ENCODE results near the gene CRYBA1. TPM values are rescaled to one million over a fixed set of nuclear protein-coding genes. Genes with fewer than 3 reads are reported as not detected.
"Not testable (repeated sequence)": the region's sequence is repeated elsewhere in the genome, so short reads cannot be mapped to it uniquely, and the experiment has no call there.

The CRYBA1 gene
- polyA plus RNA-seq, 3 donors, result not detected

DNA sequence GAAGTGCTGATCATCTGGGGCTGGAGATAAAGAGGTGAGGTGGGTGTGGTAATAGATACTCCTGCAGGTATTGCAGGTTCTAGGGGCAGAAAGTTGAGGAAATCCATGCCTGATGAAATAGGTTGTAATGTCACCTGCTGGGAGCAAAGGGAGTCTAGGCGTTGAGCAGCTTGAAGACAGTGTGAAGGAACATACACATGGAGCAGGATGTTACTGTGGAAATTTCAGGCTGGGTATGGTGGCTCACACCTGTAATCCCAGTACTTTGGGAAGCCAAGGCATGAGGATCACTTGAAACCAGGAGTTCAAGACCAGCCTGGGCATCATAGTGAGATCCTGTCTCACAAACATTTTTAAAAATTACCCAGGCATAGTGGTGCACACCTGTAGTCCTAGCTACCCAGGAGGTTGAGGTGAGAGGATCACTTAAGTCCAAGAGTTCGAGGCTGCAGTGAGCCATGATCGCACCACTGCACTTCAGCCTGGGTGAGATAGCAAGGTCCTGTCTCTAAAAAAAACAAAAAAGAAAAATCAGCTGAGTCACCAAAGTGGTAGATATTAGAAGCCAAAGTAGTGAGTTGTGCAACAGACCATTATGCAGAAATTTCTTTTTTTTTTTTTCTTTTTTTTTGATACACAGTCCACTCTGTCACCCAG lies 9.1 kb upstream of the CRYBA1 start:
- no peak for DNase-seq

DNA sequence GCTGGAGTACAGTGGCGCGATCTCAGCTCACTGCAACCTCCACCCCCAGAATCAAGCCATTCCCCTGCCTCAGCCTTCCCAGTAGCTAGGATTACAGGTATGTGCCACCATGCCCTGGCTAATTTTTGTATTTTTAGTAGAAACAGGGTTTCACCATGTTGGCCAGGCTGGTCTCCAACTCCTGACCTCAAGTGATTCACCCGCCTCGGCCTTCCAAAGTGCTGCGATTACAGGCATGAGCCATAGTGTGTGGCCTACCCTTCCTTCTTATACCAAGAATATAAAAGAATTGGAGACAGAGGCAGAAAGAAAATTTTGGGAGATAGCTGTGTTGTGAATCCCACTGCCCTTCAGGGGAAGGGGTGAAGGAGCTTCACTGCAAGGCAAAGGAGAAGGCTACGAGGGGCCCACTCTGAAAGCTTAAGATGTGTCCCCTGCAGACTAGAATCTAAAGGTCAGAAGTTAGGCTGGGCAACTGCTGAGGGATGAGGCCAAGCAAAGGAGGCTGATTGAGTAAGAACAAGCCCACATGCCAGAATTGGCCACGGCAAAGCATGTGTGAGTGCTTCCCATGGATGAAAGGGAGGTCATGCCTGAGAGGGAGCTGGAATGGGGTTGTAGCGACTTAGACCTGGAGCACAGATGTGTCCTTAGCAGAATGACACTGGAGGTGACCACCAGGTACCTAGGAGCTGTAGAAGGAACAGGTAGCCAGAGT lies 8.4 kb upstream of the CRYBA1 start:
- DNase-seq, result no peak

GRCh38 chr17:29240477-29240876 lies 6.2 kb upstream of the CRYBA1 start:
- no peak for DNase-seq

DNA sequence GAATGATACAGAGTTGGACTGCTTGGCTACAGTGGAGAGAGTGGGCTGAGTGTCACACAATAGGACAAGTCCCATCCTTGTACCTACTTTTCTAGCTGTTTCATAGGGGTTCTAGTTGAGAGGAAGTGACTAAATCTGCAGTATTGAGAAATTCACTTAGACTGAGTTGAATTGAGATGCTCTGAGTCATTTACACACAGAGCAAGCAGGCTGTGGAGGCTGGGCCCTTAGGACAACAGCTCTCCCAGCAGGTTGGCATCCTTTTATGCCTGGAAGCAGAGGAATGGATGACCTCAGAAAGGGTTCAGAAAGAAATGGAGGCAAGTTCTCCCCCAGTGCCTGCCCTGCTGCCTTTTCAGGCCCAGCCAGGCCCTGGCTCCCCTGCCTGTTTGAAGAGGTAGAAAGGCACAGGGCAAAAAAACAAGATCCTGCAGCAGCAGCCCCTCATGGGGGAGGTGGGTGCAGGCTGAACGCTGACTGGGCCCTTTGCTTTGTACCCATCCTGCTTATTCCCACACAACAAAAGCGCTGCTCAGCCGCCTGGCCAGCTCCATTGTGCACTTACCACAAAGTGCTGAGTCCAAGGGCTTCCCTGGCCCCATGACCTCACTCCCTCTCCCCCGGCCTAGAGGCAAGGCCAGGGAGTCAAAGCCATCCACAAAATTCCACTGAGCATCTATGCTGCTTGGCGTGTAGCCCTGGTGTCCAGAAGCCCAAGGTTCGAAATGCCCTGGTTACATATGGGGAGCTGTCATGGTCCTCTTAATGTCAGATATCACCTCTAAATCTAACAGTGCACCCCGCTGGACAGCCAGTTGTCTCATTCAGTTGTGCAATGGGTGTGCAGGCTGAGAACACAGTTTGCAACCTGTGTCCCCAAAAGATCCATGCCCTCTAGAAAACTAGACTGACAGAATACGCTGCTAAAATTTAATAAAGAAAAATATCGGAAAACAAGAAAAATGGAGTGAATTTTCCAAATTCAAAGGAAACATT lies 5.4 kb upstream of the CRYBA1 start:
- no peak for DNase-seq

DNA sequence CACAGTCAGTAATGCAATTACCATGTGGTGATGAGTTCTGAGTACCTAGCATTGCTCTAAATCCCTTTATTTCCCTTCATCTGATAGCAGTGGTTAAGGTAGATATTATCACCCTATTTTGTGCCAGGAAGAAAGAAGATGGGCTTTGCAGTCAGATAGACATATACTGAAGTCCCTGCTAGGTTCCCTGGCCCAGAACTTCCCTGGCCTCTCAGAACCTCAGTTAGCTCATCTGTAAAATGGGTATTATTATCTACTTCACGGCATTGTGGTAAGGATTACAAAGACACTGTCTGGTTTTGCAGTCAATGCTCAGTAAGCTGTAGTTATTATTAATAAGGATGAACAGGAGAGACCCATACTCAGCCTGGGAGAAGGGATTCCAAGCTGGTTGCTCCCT lies 4.6 kb upstream of the CRYBA1 start:
- DNase-seq, result no peak

DNA sequence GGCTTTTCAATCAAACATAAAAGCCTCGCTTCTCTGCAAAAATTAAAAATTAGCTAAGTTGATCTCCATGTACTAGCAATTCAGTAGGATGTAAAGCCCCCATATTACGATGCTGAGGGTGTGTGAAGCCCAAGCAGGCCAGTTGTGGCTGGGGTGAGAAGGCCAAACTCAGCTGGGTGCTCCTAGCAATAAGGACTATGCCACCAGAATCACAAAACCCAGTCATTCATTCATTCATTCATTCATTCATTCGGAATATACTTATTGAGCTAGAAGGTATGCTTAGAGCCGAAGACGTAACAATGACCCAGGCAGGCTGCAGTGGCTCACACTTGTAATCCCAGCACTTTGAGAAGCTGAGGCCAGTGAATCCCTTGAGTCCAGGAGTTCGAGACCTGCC lies 3.9 kb upstream of the CRYBA1 start:
- no peak for DNase-seq

DNA sequence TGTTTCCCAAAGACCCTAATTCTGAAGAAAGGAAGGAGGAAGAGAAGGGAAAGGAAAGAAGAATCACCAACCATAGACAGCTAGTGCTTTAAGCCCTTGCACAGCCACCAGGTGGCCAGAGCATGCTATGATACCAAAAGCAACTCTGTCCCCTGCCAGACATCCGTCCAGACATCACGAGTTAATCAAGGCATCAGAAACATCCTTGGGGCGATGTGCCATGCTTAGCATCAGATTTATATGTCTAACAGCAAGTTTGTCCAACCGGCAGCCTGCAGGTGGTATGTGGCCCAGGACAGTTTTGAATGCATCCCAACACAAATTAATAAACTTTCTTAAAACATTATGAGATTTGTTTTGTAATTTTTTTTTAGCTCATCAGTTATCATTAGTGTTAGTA lies 2.9 kb upstream of the CRYBA1 start:
- no peak for DNase-seq

DNA sequence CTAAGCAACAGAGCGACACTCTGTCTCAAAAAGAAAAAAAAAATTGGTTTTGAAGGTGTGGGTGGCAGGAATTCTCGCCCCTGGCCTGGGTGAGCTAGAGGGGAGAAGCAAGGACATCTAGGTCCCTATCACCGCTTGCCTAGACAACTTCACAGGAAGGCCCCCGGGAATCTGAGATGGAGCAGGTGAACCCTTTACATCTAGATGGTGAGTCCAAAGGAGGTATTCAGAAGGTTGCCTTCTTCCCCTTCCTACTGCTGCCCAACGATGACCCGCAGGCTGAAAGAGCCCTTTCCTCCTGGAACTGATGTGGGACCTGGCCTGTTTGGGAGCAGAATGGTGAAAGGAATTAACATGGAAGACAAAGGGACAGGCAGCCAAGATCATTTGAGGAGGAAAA lies 1.3 kb upstream of the CRYBA1 start:
- no peak for DNase-seq

- no peak for DNase-seq
These were observed 560 bp downstream of the CRYBA1 start for GRCh38 chr17:29247219-29247618.

- no peak for DNase-seq
These were observed 2.2 kb downstream of the CRYBA1 start for GRCh38 chr17:29248845-29249244.

DNA sequence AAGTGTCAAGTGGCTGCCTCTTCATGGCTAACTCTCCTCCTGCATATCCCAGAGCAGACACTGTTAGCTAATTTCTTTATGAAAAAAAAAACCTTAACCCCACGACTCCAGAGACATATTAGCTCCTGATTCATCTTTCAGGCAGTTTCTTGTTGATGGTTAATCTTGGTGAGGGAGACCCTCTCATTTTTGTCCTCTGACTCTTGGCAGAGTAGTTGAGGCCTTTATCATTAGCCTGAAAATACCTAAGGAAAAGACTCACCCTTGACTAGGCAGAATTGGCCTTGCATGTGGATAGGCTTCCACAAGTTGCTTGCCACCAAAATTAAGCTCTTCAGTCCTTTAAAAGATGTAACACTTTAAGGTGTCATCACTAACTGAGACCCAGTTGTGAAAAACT lies 4.0 kb downstream of the CRYBA1 start:
- DNase-seq, result no peak

DNA sequence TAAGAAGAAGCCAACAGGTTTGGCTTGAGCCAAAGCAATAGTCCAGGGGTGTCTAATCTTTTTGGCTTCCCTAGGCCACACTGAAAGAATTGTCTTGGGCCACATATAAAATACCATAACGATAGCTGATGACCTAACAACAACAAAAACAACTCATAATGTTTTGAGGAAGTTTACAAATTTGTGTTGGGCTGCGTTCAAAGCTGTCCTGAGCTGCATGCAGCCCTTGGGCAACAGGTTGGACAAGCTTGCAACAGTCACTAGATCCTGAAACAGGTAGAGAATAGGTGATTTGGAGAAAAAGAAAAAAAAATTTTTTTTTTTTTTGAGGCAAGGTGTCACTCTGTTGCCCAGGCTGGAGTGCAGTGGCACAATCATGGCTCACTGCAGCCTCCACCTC lies 4.5 kb downstream of the CRYBA1 start:
- DNase-seq, result no peak

- peak; percentile 10 for DNase-seq
These were observed 5.6 kb downstream of the CRYBA1 start for GRCh38 chr17:29252101-29252791.

DNA sequence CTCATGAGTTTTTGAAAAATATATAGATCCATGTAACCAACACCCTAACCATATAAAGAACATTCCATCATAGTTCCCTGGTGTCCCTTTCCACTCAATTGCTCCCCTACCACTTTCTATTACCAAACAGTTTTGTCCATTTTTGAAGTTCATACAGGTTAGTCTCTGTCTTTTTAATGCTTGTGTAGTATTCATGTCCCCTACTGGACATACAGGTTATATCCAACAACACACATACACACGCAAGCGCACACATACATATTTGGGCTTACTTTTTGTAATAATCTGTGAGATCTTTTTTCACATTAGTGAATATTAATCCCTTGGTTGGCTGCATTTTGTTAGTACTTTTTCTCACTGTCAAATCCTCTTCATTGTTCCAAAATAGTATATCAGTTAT lies 6.4 kb downstream of the CRYBA1 start:
- no peak for DNase-seq

DNA sequence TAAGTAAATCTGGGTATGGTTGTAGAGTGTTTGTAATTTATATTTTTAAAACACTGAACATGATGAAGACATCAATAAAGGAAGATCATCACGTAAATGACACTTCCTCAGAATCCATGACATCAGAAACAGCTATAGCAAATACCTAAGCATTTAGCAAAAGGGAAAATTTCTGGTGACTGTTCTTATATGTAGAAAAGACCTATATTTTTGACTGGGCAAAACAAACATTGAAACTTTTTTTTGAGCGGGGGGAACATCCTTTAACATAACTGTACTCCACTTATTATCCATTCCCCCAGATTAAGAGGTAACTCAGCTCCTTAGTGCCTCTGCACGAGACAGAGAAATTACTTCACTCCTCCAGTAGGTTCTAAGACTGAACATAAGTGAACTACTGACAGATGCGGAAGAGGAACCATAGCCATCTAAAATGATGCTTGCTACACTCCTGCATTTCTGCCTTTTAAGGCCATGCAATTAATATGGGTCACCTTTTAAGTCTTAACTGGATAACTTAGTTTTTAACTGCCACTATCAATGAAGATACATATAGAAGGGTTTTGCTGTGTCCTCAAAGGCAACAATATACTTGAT lies 9.4 kb downstream of the CRYBA1 start:
- no peak for DNase-seq

GRCh38 chr17:29256735-29257466 lies 10.2 kb downstream of the CRYBA1 start:
- no peak for DNase-seq

GRCh38 chr17:29257756-29258155 lies 11.1 kb downstream of the CRYBA1 start:
- no peak for DNase-seq

DNA sequence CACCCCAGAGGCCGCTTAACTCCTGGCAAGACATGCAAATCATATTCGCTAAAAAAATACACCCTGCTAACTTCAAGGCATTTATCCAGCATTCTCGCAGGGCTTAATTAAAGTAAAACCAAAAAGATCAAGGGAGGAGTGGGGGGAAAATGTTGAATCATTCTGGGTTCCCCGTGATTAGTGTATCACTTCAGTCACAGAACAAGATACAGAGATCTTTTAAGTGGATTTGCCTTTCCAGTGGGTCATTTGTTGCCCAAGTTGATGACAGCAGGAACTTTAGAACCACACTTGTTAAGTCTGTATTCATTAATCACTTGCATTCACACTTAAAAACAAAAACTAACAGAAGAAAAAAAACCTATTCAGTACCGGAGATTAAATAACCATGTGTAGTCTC lies 17.3 kb downstream of the CRYBA1 start:
- no peak for DNase-seq

- not testable (repeated sequence) for DNase-seq
These were observed 25.3 kb downstream of the CRYBA1 start for GRCh38 chr17:29271980-29272379.

GRCh38 chr17:29273924-29274323 lies 27.3 kb downstream of the CRYBA1 start:
- no peak for DNase-seq

DNA sequence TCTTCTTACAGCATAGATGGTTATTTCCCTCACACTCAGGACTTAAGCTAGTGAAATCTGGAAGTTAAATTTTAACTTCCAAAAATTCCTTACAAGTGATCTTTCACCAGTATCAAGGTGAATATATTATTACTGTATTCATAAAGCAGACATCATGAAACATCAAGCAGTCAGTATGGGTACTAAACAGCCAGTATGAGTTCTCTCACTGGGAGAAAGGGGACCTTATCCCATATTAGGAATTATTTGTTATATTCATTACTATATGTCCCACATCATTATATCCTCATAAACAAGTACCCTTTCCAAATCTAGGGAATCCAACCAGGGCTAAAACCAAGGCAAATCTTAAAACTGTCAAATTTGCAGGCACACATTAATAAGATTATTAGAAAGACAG lies 32.0 kb downstream of the CRYBA1 start:
- no peak for DNase-seq

Data from renal pelvis (tissue), 4 donors.